ENCODE data around the gene COL6A3.

DNA sequence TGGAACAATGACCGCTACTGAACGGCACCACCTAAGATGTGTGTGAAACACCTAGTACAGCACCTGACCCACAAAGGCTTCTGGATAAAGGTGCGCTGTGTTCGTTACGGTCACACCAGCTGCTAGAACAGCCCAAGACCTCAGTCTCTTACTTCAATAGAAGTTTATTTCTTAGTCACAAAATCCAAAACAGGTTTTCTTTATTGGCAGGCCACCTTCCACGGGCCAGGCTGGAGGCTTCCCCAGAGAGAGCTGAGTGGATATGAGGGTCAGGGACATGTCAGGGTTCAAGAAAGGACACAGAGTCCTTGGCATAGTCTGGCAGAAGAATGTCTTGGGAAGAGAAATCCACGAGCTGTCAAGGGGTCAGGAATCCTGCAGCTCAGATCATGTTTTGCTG, 92.2 kb downstream of the COL6A3 start:
- TF ChIP-seq POLR2AphosphoS5 (IDR thresholded peaks at IDR 0.05) (no peak), POLR2A (IDR thresholded peaks at IDR 0.05) (no peak)
- TF ChIP-seq, protein P1, sequence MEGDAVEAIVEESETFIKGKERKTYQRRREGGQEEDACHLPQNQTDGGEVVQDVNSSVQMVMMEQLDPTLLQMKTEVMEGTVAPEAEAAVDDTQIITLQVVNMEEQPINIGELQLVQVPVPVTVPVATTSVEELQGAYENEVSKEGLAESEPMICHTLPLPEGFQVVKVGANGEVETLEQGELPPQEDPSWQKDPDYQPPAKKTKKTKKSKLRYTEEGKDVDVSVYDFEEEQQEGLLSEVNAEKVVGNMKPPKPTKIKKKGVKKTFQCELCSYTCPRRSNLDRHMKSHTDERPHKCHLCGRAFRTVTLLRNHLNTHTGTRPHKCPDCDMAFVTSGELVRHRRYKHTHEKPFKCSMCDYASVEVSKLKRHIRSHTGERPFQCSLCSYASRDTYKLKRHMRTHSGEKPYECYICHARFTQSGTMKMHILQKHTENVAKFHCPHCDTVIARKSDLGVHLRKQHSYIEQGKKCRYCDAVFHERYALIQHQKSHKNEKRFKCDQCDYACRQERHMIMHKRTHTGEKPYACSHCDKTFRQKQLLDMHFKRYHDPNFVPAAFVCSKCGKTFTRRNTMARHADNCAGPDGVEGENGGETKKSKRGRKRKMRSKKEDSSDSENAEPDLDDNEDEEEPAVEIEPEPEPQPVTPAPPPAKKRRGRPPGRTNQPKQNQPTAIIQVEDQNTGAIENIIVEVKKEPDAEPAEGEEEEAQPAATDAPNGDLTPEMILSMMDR (IDR thresholded peaks at IDR 0.05), result no peak

Measured in prostate gland (tissue), 2 donors.